Fibroblast of the conjunctiva (primary cell): Measurements from ENCODE around the gene SLC2A1.
A peak's percentile ranks its signal among the peaks of the same experiment; 100 is the strongest.

Experiments used
- DNase-seq: peaks from one replicate; pipeline ENCODE4 v3.0.0-alpha.2; 2010; ENCODE audit warnings: low read depth

SLC2A1 gene

DNA sequence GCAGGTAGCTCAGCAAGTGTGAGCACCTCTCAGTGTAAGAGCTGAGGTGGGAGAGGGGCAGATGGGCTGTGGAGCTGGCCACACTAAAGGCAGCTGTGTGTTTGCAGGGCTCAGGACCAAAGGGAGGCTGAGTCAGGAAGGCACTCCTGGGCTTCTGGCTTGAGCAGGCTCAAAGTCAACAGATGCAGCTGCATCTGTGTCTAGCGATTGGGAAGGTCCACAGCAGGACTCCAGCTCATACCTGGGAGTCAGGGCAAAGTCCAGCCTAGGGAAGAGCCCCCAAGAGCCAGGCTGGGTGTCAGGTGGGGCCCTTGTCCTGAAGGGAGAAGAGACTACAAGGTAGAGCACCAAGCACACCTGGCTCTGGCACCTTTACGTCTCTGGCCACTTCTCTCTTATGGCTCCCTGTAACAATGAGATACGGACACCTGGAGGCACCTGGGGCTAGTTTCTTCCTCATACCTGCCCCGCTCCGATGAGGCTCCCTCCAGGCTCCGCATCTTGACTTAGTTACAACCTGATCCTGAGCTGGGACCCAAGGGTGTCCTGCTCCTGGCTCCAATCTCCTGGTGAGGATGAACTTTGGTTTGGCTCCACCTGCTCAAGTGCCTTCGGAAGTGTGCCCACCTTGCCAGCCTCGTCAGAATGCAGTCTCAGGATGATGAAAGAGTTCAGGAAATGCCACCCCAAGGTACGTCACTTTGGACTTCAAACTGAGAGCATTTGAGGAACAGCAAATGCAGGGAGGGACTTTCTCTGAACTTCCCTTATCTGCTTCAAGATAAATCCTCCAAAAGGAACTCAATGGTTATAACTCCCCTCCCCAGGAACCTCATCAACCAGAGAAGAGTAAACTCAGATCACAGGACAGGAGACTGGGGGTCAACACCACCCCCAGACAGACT lies 21.5 kb upstream of the SLC2A1 start:
- DNase-seq = no peak

DNA sequence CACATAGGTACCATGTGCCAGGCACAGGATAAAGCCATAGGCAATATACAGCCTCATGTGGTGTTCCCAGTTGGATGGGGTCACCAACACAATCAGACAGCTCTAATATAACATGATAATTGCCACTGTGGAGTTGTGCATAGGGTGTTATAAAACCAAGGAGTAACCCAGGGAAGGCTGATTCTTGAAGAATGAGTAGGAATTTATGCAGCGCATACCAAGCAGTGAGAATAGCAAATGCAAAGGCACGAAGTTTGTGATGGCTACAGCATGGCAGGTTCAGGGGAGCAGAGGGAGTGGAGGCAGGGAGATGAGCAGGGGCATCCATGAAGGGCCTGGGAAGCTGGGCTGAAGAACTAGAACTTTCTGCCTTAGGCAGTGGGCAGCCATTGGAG lies 20.4 kb upstream of the SLC2A1 start:
- DNase-seq = no peak

DNA sequence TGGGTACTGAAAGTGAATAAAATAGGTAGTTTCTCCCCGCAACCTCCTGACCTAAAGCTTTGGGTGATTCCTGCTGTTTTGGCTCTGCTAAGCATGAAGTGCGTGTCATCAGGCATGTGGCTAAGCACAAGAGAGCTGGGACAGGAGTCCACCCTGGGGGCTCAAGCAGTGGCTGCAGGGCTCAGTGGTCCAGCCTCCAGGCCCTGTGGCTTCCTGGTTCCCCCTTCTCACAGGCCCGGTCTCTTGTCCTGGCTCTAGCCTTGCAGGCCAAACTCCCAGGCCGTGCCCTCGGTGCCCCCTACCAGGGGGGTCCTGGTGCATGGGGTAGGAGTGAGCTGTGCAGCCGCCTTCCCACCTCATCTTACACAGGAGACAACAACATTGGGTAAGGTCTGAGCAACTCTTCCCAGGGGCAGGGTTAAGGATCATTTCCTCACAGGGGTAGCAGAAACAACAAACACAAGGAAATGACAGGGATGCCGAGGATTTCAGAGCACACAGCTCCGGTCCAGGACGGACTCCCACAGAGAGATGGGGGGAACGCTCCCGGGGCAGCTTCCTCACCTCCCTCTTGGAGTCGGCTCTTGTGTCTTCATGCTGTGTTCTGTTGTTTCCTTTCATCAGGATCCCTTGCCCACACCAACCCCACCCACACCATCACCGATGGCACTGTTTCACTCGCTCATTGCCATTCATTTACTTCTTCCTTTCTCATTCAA lies 19.8 kb upstream of the SLC2A1 start:
- DNase-seq = no peak

DNA sequence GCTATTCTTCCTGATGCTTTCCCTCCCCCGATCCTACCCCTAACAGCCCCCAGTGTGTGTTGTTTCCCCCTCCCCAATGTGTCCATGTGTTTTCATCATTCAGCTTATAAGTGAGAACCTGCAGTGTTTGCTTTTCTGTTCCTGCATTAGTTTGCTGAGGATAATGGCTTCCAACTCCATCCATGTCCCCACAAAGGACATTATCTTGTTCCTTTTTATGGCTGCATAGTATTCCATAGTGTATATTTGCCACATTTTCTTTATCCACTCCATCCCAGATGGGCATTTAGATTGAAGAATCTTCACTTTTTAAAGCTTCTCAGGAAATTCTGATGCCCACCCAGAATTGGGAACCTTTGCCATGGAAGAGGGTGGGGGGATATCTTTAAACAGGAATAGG lies 19.0 kb upstream of the SLC2A1 start:
- no peak for DNase-seq

DNA sequence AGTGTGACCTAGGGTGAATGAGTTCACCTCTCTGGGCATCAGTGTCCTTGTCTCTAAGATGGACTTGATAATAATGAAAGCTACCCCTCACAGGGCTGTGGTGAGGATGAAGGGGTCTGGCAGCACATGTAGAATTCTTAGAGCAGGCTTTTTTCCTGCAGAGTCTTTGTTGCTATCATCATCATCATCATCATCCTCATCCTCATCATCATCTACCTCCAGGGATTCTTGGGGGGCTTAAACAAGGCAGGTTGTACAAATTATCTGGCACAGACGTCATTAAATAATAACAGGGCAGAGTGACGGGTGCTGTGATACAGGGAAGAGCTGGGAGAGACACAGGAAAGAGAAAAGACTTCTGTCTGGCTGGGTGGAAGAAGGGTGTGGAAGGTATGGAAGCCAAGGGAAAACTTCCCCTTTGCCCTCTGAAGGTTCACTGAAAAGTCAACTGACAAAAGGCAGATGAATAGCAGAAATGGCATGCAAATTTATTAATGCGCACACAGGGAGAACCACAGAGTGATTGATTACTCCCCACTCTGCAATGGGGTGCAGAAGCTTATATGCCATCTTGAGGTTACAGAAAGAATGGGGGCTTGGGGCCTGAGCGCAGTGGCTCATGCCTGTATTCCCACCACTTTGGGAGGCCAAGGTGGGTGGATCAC lies 17.0 kb upstream of the SLC2A1 start:
- DNase-seq = no peak

DNA sequence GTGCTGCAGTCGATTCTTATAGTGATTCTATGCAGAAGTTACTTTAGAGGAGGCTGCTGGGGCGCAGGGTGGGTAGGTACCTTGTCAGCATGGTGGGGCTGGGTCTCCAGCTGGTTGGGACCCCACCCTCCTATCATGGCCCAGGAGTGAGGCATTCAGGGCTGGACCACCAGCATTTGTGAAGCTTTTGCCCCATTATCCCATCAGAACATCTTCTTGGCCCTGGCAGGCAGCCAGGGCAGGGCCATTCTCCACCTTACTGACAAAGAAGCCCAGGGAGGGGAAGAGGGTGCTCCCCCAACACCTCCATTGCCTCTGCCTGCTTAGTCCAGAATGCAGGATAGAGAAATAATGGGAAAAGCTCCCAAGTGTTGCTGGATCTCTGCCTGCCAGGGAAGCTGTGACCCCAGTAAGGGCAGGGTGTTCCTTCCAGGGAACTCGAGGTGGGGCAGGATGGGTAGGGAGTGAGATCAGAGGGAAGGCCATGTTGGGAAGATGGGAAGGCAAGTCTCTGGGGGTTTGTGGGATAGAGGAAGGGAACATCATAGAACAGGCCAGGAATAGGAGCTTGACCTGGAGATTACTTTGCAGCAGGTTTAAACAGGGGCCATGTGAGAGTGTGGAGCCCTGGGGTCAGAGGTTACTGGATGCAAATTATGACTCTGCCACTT lies 16.2 kb upstream of the SLC2A1 start:
- DNase-seq = no peak

DNA sequence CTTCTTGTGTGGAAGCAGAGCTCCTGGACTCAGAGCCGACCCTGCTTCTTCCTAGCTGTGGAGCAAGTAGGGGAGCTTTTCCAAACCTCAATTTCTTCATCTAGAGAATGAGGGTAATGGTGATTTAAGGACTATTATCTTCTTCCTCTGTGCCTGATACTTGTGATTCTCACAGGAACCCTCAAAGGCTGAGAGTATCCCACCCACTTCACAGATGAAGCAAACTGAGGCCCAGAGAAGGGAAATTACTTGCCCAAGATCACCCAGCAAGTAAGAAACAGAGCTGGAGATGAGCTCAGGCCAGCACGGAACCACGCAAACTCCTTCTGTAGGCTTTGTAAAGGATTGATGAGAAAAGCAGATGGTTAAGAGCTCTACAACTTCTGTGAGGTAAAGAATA lies 15.1 kb upstream of the SLC2A1 start:
- no peak for DNase-seq

DNA sequence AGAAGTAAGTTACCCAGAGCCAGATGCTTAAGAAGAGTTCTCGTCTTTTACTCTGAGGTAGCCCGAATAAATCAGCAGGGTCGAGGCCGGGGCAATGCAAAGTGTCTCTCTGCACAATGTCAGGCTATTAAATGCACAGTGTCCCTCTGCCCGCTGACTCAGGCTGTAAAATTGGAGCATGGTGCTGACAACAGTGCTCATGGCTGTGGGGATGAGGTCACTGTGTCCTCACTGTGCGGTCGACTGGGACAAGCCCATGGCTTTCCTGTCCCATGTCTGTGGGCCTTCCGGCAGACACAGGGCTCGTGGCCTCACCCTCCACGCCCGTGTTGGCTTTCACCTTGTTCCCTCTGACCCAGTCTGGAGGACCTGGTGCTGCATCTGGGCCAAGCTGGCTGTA lies 14.6 kb upstream of the SLC2A1 start:
- DNase-seq = no peak

DNA sequence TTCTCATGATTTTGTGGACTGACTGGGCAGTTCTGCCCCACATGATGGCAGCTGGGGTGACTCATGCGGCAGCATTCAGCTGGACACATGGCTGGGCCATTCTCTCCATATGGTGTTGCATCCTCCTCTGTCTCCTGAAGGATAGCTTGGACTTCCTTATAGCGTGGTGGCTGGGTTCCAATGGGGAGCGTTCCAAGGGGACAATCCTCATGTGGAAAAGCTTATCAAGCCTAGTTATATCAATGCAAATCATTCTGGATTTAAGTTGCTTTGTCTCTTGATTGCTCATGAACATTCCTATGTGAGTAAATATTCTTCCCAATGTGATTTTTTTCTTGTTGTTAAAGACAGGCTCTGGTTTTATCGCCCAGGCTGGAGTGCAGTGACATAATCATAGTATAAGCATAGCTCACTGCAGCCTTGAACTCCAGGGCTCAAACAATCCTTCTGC lies 13.2 kb upstream of the SLC2A1 start:
- peak; percentile 38 for DNase-seq

DNA sequence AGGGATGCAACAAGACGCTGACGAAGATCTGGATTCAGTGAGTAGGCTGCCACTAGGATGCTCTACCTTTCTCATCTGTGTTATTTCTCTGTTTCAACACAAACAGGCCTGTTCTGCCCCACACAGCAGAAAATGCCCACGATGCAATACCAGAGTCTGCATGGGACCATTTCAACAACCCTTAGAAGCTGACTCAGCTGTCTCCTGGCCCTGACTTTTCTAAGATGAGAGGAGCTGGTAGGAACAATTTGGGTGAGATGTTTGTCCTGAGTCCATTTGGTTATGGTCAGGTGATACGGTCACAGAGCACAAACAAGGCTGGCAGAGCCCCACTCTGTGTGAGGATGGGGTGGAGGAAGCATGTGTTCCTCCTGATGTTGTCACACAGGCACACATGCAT lies 11.5 kb upstream of the SLC2A1 start:
- no peak for DNase-seq

DNA sequence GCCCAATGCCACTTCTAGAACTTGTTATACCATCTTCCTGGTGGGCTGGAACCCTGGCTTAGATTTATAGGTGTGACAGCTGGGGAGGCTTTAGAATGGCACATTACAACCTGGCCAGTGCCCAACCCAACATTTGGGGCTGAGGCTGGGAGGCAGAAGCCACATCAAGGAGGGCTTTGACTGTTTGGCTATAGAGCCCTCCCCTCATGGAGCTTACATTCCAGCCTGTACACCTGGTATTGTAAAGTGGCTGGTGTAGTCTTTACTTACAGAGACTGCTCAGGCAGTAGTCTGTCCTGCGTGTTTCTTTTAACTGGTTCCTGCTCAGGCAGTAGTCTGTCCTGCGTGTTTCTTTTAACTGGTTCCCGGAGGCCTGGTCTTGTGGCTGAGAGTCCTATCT lies 10.0 kb upstream of the SLC2A1 start:
- no peak for DNase-seq

DNA sequence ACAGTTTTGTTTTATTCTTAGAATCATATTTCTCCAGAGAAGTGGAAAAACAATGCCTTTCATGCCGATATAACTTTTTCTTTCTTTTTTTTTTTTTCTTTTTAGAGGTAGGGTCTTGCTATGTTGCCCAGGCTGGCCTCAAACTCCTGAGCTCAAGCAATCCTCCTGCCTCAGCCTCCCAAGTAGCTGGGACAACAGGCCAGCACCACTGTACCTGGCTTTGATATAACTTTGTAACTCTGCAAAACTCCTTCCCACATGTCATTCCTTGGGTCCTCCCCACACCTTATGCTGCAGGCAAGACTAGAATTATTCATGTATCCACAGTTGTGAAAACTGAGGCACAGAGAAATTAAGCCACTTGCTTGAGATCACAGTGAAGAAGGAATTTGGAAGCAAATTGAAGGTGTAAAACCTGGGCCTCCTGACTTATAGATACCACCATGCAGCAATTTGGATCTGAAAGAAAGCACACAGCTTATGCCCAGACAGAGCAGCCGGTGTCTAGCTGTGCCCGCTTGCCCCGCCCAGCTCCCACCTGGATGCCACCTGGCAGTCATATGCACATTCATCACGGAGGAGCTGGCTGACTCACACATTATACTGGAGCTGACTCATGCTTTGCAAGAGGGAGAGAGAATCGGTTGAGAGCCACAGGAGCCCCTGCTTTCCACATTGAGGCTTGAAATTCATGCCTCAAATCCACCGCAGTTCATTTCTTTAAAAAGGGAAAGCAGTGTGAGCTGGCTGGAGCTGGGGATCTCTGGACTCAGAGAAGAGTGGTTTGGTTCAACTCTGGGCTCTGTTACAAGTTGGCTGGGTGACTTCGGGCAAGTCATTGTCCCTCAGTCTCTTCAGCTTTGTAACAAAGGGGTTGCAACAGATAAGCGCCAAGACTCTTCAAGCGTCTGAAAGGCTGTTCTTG lies 8.3 kb upstream of the SLC2A1 start:
- DNase-seq = peak; percentile 60

DNA sequence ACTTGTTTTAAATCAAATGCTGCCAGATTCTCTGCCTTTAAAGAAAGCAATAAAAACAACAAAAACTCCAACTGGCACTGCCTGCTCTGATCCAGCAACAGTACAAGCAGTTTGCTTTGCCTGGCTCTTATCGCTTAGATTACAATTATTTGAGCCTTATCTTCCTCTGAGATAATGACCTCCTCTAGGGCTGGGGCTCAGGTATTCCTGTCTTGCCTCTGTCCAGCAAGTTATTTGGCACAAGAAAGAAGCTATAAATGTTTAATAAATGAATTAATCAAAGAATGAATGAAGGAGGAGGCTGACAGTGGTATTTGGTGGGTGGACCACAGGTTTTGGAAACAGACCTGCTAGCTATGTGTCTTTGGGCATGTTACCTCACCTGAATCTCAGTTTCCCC lies 6.7 kb upstream of the SLC2A1 start:
- no peak for DNase-seq

DNA sequence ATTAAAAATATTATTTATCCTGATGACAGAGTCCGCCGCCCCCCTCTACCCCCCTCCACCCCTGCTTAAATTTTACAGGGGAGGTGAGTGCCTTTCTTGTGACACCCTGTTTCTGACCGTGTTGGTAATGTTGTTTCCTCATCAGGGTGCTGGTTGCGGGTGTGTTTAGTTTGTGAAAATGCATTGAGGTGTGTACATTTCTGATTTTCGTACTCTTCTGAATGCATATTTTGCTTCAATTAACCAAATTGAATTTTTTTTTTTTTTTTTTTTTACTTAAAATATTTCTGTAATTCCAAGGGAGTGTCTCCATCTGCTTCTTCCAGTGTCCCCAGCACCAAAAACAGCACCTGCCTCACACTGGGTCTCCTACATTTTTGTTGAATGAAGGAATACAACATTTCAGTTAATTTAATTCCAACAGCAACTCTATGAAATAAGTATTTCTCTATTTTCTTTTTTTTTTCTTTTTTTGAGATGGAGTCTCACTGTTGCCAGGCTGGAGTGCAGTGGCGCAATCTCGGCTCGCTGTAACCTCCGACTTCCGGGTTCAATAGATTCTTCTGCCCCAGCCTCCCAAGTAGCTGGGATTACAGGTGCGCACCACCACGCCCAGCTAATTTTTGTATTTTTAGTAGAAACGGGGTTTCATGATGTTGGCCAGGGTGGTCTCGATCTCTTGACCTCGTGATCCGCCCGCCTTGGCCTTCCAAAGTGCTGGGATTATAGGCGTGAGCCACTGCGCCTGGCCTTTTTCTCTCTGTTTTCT lies 5.6 kb upstream of the SLC2A1 start:
- no peak for DNase-seq

DNA sequence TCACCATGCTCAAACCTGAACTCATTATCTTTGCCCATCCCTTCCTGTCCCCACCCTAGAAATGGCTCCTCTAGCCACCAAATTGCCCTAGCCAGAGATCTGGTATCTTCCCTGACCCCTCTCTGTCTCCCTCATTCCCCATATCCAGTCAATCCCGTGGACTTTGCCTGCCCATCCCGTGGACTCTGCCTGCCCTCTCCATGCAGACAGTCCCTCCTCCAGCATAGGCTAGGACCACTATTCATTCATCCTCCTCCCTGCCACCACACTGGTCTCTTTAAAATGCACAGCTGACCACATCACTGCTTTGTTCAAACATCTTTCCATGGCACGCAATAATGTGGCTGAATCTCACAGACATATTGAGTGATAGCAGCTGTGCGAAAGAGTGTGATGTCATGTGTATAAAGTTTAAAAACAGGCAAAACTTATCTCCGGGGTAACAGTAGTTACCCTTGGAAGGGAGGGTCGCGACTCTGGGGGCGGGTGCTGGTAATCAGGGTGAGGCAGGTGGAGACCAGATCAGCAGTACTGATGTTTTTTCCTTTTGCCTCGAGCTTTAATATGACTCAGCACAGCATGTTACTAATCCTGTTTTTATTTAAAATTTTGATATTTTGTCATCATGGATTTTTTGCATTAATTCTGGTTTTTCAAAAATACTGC lies 4.8 kb upstream of the SLC2A1 start:
- DNase-seq = no peak

DNA sequence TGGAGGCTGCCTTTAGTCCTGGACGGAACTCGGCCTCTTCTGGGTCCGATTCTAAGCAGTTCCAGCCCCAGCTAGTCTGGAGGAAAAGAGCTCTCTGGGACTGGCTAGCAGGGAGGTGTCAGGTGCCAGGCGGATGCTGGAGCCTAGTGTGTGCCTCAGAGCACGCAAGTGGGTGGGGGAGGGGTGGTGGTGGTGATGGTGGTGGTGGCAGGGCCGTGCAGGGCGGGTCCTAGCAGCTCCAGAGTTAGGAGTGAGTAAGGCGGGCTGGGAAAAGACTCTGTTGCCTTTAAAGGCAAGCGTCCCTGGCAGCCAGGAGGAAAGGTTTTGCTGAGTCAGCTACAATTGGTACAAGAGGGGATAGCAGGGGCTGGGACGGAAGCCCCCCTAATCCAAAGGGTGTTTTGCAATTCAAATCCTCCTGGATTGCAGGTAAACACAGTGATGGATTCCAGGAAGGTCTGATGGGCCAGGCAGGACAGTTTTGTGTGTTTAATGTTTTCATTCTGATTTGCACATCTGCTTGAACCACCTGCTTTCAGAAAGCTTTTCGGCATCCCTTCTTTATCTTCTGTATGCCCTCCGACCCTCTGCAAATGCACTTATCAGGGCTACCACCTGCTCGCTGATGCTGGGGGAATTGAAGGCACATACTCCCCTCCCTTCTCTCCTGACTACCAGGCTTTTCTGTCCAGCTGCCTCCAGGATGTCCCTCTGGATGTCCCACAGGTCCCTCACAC lies 4.1 kb upstream of the SLC2A1 start:
- no peak for DNase-seq

DNA sequence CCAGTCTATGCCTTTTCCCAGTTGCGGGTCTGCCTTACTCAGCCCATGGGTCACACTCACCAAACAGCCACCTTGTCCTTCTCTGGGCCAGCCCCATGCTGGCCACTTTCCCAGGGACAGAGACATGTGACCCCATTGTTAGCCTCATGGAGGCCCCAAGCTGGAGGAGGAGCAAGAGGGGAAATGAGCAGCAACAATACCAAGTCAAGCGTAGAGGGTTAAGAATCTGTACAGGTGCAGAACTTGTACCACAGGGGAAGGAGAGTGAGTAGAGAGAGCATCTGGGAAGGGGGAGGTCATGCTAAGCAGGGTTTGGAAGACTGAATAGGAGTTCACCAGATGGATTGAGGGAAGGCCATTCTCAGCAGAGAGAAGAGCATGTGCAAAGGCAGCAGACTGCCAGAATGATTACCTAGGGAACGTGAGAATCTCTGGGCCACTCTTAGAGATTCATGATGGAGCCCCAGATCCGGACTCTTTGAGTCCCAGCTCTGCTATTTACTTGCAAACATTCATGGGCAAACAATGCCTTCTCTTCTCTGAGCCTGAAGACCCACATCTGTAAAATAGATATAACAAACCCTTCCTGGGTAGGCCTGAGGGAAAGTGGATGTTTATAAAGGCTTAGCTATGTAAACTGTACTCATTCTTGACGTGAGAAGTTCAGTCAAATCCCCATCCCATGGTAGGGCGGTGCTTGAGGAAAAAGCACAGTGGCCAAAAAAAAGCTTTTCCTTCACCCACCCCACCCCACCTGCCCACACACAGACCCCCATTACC lies 2.8 kb upstream of the SLC2A1 start:
- DNase-seq = no peak

DNA sequence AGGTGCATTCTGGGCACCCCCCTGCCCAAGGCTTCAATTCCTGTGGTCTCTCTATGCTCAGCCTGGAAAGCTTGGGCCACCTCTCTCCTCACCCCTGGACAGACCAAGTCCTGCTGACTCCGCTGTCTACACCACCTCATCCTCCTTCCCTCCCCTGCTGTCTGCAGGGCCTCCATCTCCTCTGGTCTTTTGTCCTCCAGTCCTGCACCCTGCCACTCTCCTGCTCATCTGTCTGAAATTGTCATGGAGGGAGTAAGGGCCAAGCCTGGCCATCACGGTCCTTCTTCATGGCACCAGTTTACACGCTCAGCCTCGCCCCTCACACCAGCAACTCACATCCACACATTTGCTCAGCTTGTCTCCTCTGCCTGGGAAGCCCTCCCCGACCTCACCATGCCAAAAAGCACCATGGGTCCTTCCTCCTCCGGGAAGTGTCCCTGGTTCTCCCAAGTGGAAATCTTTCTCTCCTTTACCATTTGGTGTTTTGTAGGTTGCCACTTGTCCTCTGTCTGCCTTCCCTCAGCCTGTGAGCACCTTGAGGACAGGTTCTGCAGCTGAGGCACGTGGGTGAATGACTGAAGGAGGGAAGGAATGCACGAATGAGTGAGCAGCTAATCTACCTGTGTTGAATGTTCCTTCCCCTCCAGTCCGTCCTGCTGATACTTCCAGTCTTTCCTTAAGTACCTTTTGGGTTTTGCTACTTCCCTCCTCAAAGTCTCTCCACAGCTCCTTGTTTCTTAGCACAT lies 2.1 kb upstream of the SLC2A1 start:
- DNase-seq = no peak
